HPDE6-E6E7 (cell line): ENCODE measurements around the gene FKBP1C.

Experiments
- DNase-seq: peaks from one replicate; pipeline ENCODE4 v3.0.0; 2011; ENCODE audit warnings: missing footprints; ENCODE audit errors: extremely low spot score

Gene FKBP1C

GRCh38 chr6:63261820-63262219 lies 50.6 kb downstream of the FKBP1C start:
- no peak for DNase-seq
